ENCODE data around the gene TENT5C. TPM values are rescaled to one million over a fixed set of nuclear protein-coding genes. Genes with fewer than 3 reads are reported as not detected.

Gene TENT5C
- total and polyA plus RNA-seq, 2 of the 8 experiments (the other 6 are each of a cell fraction or from before 2014, with no cell fraction given): 0.38 to 0.99 TPM

DNA sequence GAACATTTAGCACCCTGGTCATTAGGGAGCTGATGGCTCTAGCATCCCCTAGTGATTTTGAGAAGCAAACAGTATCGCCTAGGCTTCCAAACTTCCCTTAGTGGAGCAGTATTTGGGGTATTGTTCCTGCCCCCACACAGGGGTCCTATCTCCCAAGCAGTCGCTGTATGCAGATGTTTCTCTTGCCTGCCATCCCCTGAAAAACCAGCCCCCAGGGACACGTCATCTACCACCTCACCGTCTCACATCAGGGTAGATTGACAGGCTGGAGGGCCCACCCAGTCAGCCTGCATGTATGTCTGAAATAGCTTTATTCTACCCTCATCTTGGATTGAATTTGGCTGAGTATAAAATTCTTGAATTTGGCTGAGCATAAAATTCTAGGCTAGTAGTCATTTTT, 33.9 kb downstream of the TENT5C start:
- DNase-seq (ENCODE audit: low read depth in 1 of 2, low spot score in 2 of 2) (no peak), FAIRE-seq (no peak)
- Histone ChIP-seq H3K79me1 (ENCODE audit: low read depth, low read length) (no peaks in the 10 kb centered on the region), H2AFZ (ENCODE audit: low read length) (no peak overlapping the region), H3K36me3 (ENCODE audit: control insufficient read depth in 2 of 4, insufficient read depth in 4 of 4, low read length in 3 of 4) (no peaks in the 10 kb centered on the region), H4K8ac (ENCODE audit: extremely low read depth, insufficient read depth, low read length) (no peak overlapping the region), H3K4me3 (ENCODE audit: extremely low read depth in 1 of 4, insufficient read depth in 2 of 4, low read depth in 3 of 4, low read length in 4 of 4) (no peak overlapping the region), H3K14ac (ENCODE audit: insufficient read length) (no peak overlapping the region), H2BK5ac (ENCODE audit: low read depth, low read length) (no peak overlapping the region), H4K91ac (replicated peaks; ENCODE audit: insufficient read length, low read length) (no peak overlapping the region), H2BK12ac (ENCODE audit: low read depth, low read length) (no peak overlapping the region), H3K79me2 (ENCODE audit: control insufficient read depth in 1 of 2, insufficient read depth in 2 of 2, low read length in 2 of 2) (no peaks in the 10 kb centered on the region), H2AK5ac (ENCODE audit: low read depth, low read length) (no peak overlapping the region), H2BK20ac (ENCODE audit: low read length) (no peak overlapping the region), H3K27ac (ENCODE audit: low read depth, low read length) (no peak overlapping the region), H2BK120ac (replicated peaks; ENCODE audit: low read depth, low read length) (no peak overlapping the region), H3K4me2 (ENCODE audit: insufficient read depth in 1 of 2, low read depth in 2 of 2, low read length in 2 of 2) (no peak overlapping the region), H2BK15ac (ENCODE audit: low read length) (no peak overlapping the region), H4K5ac (ENCODE audit: insufficient read length, low read depth, low read length) (no peak overlapping the region), H3K18ac (ENCODE audit: extremely low read depth, low read length) (no peak overlapping the region), H3K56ac (replicated peaks; ENCODE audit: insufficient read length, low read depth, low read length) (no peak overlapping the region), H3K23ac (ENCODE audit: insufficient read length) (no peak overlapping the region), H3K4me1 (replicated peaks in 1 of 4; ENCODE audit: control insufficient read depth in 3 of 4, insufficient read depth in 4 of 4, low read length in 3 of 4) (0 out of 7 replicates have a peak, but pooled peaks cover 0 to 2% (median 0%) of the 10 kb centered on the region in 4 experiments), H3K9ac (replicated peaks in 1 of 4; ENCODE audit: extremely low read depth in 1 of 4, low read depth in 3 of 4, low read length in 3 of 4) (no peak overlapping the region), H3K9me3 (ENCODE audit: insufficient read depth in 2 of 2, low read depth in 1 of 2, low read length in 1 of 2) (no peaks in the 10 kb centered on the region), H3K27me3 (replicated peaks in 1 of 4; ENCODE audit: control insufficient read depth in 3 of 4, extremely low read depth in 1 of 4, insufficient read depth in 3 of 4, low read length in 3 of 4) (no peaks in the 10 kb centered on the region), H3K4ac (replicated peaks; ENCODE audit: insufficient read length, low read depth, low read length) (no peak overlapping the region), H4K20me1 (replicated peaks in 1 of 2; ENCODE audit: control insufficient read depth in 1 of 2, insufficient read depth in 2 of 2, low read length in 2 of 2) (no peaks in the 10 kb centered on the region), H3K23me2 (ENCODE audit: low read depth, low read length) (no peaks in the 10 kb centered on the region)
- 79% methylated on average over 3 of the region's 4 CpGs; no CpG with 5 or more reads in 1 of the 2 experiments for WGBS, 2 experiments (ENCODE audit: extremely low coverage in 1 of 2, insufficient coverage in 1 of 2, insufficient read length in 1 of 2, insufficient replicate concordance in 2 of 2, low coverage in 1 of 2, low lambda C conversion rate in 2 of 2, missing lambda C conversion rate in 1 of 2)
- CTCF ChIA-PET (ENCODE audit: partially characterized antibody): interaction anchor here (1.5 to 2.4 kb wide), 4 partner anchors 10 to 524 kb away, joined by 3 to 6 read pairs (median 6); no protein-coding TSS in a partner anchor
- POLR2A ChIA-PET (ENCODE audit: partially characterized antibody): no interaction called here
- TF ChIP-seq SIRT6 (IDR thresholded peaks at IDR 0.05; ENCODE audit: low read length): no peak
- TF ChIP-seq CREB1 (IDR thresholded peaks at IDR 0.05): no peak
- TF ChIP-seq, protein P1, sequence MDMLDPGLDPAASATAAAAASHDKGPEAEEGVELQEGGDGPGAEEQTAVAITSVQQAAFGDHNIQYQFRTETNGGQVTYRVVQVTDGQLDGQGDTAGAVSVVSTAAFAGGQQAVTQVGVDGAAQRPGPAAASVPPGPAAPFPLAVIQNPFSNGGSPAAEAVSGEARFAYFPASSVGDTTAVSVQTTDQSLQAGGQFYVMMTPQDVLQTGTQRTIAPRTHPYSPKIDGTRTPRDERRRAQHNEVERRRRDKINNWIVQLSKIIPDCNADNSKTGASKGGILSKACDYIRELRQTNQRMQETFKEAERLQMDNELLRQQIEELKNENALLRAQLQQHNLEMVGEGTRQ (IDR thresholded peaks at IDR 0.05; ENCODE audit: low read length): no peak
- TF ChIP-seq CTCF (IDR thresholded peaks at IDR 0.05; ENCODE audit: control extremely low read depth in 1 of 3, insufficient read depth in 1 of 3, low read depth in 1 of 3, low read length in 3 of 3): no peak
- no peak for TF ChIP-seq POLR2A (IDR thresholded peaks at IDR 0.05; ENCODE audit: control extremely low read depth in 1 of 2, low read depth in 2 of 2, low read length in 2 of 2)
- TF ChIP-seq EP300 (IDR thresholded peaks at IDR 0.05; ENCODE audit: borderline replicate concordance in 1 of 2, low read depth in 2 of 2, low read length in 2 of 2): no peak
- TF ChIP-seq CBX5 (IDR thresholded peaks at IDR 0.05; ENCODE audit: low read depth, low read length): no peak
- TF ChIP-seq POU5F1 (IDR thresholded peaks at IDR 0.05; ENCODE audit: low read depth, low read length): no peak
- no peak for TF ChIP-seq BACH1 (IDR thresholded peaks at IDR 0.05; ENCODE audit: low read length)
- no peak for TF ChIP-seq SIX5 (IDR thresholded peaks at IDR 0.05; ENCODE audit: low read depth, low read length)
- TF ChIP-seq RNF2 (IDR thresholded peaks at IDR 0.05; ENCODE audit: borderline replicate concordance, low read depth, low read length, missing control alignments, poor library complexity, severe bottlenecking): no peak
